Measurements from ENCODE around the gene RBMS1. TPM values are rescaled to one million over a fixed set of nuclear protein-coding genes. Genes with fewer than 3 reads are reported as not detected.

The RBMS1 gene
- total and polyA plus RNA-seq, 4 donors, result 7.9 to 23.5 (median 15.5) TPM

GRCh38 chr2:160534249-160534648 lies 40.6 kb upstream of the RBMS1 start:
- H3K27ac ChIP-seq (ENCODE audit: low read depth in 1 of 2, low read length in 2 of 2), result no peak overlapping the region

More at GRCh38 chr2:160534249-160534648, 40.6 kb upstream of the RBMS1 start:
- no peak overlapping the region for H3K9ac ChIP-seq (ENCODE audit: low read depth in 1 of 2, low read length in 2 of 2)
- peaks cover 0 to 2% (median 0%) of the 10 kb centered on the region in 4 donors for H3K4me1 ChIP-seq (ENCODE audit: control insufficient read depth in 4 of 4, insufficient read depth in 4 of 4, low read length in 3 of 4)
- DNase-seq (ENCODE audit: low spot score), result no peak
- no peaks in the 10 kb centered on the region for H3K27me3 ChIP-seq (ENCODE audit: control insufficient read depth in 4 of 4, insufficient read depth in 4 of 4, low read length in 3 of 4)
- TF ChIP-seq SP1 (IDR thresholded peaks at IDR 0.05) (no peak), FOXA2 (IDR thresholded peaks at IDR 0.05) (no peak), TAF1 (conservative IDR thresholded peaks at IDR 0.05) (no peak), RXRA (IDR thresholded peaks at IDR 0.05) (no peak), REST (IDR thresholded peaks at IDR 0.05) (no peak), ATF3 (IDR thresholded peaks at IDR 0.05) (no peak), YY1 (IDR thresholded peaks at IDR 0.05) (no peak), CTCF (IDR thresholded peaks at IDR 0.05; ENCODE audit: low read depth, low read length, missing input control) (no peak), NR2F2 (IDR thresholded peaks at IDR 0.05) (no peak), GABPA (IDR thresholded peaks at IDR 0.05 in 1 of 2, conservative IDR thresholded peaks at IDR 0.05 in 1 of 2) (no peak), HNF4A (conservative IDR thresholded peaks at IDR 0.05) (no peak), RAD21 (IDR thresholded peaks at IDR 0.05) (no peak), JUND (IDR thresholded peaks at IDR 0.05) (no peak), FOXA1 (IDR thresholded peaks at IDR 0.05) (no peak), EGR1 (IDR thresholded peaks at IDR 0.05; ENCODE audit: low read depth in 2 of 2) (no peak), MAX (IDR thresholded peaks at IDR 0.05) (no peak), HNF4G (IDR thresholded peaks at IDR 0.05) (no peak)
- H3K36me3 ChIP-seq (ENCODE audit: control insufficient read depth in 4 of 4, insufficient read depth in 3 of 4, low read depth in 1 of 4, low read length in 3 of 4), result no peaks in the 10 kb centered on the region
- no peak overlapping the region for H3K4me3 ChIP-seq (ENCODE audit: low read depth in 1 of 3, low read length in 3 of 3)
- H3K9me3 ChIP-seq (ENCODE audit: control insufficient read depth in 4 of 4, low read length in 3 of 4), result no peaks in the 10 kb centered on the region
